Kidney (tissue), 14 donors: ENCODE measurements around the gene GRB10. TPM values are rescaled to one million over a fixed set of nuclear protein-coding genes. Genes with fewer than 3 reads are reported as not detected.
A peak's percentile ranks its signal among the peaks of the same experiment; 100 is the strongest.

Experiments used
- DNase-seq, 5 donors: peaks; one replicate each; pipeline ENCODE4 v3.0.0-alpha.2; 2013 to 2020
- FAIRE-seq: peaks from 2 replicates; lab custom pipeline; 2012; peaks lifted over from hg19 to GRCh38; lab: Jason Lieb, UNC
- H3K27ac ChIP-seq, 2 donors: one replicate each; pipeline ENCODE4 v1.7.0; 2013; ENCODE audit warnings: low read depth in 2 of 2, low read length in 2 of 2, inconsistent platforms in 1 of 2
- H3K27me3 ChIP-seq: one replicate; pipeline ENCODE4 v1.7.1; 2013; ENCODE audit warnings: low read length, inconsistent platforms; ENCODE audit not compliant: control insufficient read depth, insufficient read depth
- H3K36me3 ChIP-seq, 3 donors: one replicate each; pipeline versions ENCODE4 v1.7.0 to v1.7.1; 2013; ENCODE audit warnings: low read length in 3 of 3, control low read depth in 1 of 3, inconsistent platforms in 1 of 3; ENCODE audit not compliant: insufficient read depth in 3 of 3, control insufficient read depth in 2 of 3
- H3K4me1 ChIP-seq, 3 donors: one replicate each; pipeline versions ENCODE4 v1.7.0 to v1.7.1; 2013; ENCODE audit warnings: low read length in 3 of 3, inconsistent platforms in 1 of 3, low read depth in 1 of 3; ENCODE audit not compliant: control insufficient read depth in 2 of 3, insufficient read depth in 2 of 3
- H3K4me3 ChIP-seq, 3 donors: one replicate each; pipeline versions ENCODE4 v1.7.0 to v1.8.1; 2013; ENCODE audit warnings: low read length in 3 of 3, control low read depth in 1 of 3, inconsistent platforms in 1 of 3
- H3K9ac ChIP-seq, 3 donors: one replicate each; pipeline versions ENCODE4 v1.7.0 to v1.7.1; 2013; ENCODE audit warnings: low read length in 3 of 3, control low read depth in 1 of 3, inconsistent platforms in 1 of 3
- H3K9me3 ChIP-seq, 3 donors: one replicate each; pipeline versions ENCODE4 v1.7.0 to v1.7.1; 2013; ENCODE audit warnings: low read length in 3 of 3, control low read depth in 1 of 3, inconsistent platforms in 1 of 3; ENCODE audit not compliant: control insufficient read depth in 2 of 3, insufficient read depth in 1 of 3
- CTCF ChIP-seq: IDR thresholded peaks from 3 replicates; pipeline ENCODE4 v1.5.1; 2012; ENCODE audit warnings: mild to moderate bottlenecking, moderate library complexity, borderline replicate concordance; ENCODE audit not compliant: insufficient read depth; ENCODE audit errors: extremely low read depth
- intact Hi-C: fragments of 100-400 bp; cut with DNase I; formaldehyde crosslinking; loops from one replicate; pipeline ENCODE4 v1.11.1; 2022
- polyA plus RNA-seq: library from polyadenylated mRNA; stranded (reverse); fragments of 350-450 nt; fragmentation: Illumina TruSeq; extraction: RNeasy Lipid Tissue Mini Kit (QIAGEN cat#74804); gene quantifications from one replicate; pipeline ENCODE4 v1.2.3, GENCODE V29; 2014; ENCODE audit warnings: low read depth, low replicate concordance; ENCODE audit not compliant: insufficient read depth
- total RNA-seq: library from RNA; stranded (reverse); fragmentation: NEBNext Ultra II Directional; extraction: Animal tissue kit (Norgen Biotek cat#: 25700); gene quantifications from one replicate; pipeline ENCODE4 v1.2.1, GENCODE V29; 2021
- donor health status: control.
- donor health status: control.
- donor health status: control.
- donor health status: control.
- donor health status: control.
- donor health status: DM: yes; HTN: yes; CAD: no.
- donor health status: Normal renal cell carcinoma (clear cell type).

GRB10 gene
- total and polyA plus RNA-seq, 2 donors from 2014 or later: 32.3 to 57.8 TPM

DNA sequence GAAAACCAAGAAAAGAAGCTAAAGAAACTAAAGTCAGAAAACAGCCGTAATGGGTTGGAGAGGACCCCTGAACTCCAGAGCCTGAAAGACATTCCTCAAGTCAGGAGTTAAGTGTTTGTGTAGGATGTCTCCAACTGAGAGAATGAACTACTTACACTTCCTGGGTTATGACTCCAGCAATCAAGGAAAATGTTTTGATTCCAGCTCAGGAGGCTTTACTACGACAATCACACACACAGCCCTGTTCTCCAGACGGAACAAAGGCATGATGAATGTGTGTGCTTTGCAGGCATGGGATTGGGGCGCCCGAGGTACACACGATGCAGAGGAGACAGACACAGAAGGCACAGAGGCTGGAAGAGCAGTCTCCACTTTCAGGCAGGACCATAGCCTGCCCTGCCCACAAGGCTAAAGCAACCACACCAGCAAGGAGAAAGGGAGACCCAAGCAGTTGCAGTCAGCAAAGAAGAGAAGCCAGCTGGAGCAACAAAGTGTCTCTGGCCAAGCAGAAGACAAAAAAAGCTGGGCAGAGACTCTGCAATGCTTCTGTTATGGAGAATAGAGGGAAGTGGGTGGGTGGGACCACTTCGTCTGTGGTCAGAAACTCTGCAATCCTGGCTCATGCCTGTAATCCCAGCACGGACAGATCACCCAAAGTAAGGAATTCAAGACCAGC lies 89.1 kb downstream of the GRB10 start:
- H3K9me3 ChIP-seq: no peaks in the 10 kb centered on the region

DNA sequence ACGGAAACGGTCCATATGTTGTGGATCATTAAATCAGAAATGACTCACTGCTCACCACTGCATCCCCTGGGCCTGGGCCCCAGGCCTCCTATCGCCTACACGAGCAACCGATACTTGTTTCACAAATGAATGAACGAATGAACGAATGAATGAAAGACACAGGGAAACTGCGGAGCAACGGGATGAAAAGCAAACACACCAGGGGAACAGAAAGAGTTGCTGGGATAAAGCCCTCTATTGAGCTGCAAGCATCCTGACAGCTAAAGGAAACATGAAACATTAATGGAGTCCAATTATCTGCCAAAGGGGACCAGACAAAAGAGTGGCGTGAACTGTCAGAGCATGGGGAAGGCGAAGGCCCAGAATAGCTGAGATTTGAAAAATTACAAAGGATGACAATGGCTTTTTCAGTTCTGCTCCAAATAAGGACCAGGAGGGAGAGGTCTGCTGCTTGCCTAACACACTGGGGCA lies 92.1 kb downstream of the GRB10 start:
- Histone ChIP-seq H3K4me1 (peaks cover 0 to 9% (median 3%) of the 10 kb centered on the region in 3 donors), H3K27me3 (no peaks in the 10 kb centered on the region), H3K9me3 (no peaks in the 10 kb centered on the region), H3K27ac (no peak overlapping the region), H3K36me3 (peaks cover 0 to 16% (median 7%) of the 10 kb centered on the region in 3 donors), H3K9ac (no peak overlapping the region), H3K4me3 (no peak overlapping the region)
- DNase-seq: peak in 1 of 5 donors; percentile 37
- FAIRE-seq: no peak
- intact Hi-C loops: no loop called here
- TF ChIP-seq CTCF: no peak

More for the DNA sequence above, 89.1 kb downstream of the GRB10 start:
- intact Hi-C loops: no loop called here
- Histone ChIP-seq H3K27ac (no peak overlapping the region), H3K36me3 (peaks cover 0 to 7% (median 0%) of the 10 kb centered on the region in 3 donors), H3K27me3 (no peaks in the 10 kb centered on the region), H3K4me3 (no peak overlapping the region), H3K4me1 (no peaks in the 10 kb centered on the region), H3K9ac (no peak overlapping the region)
- peak in 2 of 5 donors; percentile 34 to 62 for DNase-seq
- TF ChIP-seq CTCF: no peak
- FAIRE-seq: no peak

DNA sequence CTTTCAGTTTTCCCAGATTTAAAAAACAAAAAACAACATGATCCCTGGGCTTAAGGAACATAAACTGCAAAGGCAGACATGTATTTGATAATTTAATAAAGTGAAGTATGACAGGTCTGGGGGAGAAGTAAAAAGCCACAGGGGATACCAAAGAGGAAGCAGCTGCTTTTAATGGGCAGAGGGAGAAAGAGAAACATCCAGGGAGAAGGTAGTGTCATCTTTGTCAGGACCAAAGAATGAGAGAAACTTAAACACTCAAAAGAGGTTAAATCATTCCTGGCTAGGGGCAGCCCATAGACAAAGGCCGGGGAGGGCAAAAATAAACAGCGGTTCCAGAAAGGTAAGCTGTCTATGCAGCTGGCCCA lies 94.5 kb downstream of the GRB10 start:
- intact Hi-C loops: no loop called here
- Histone ChIP-seq H3K4me3 (no peak overlapping the region), H3K36me3 (peaks cover 0 to 16% (median 7%) of the 10 kb centered on the region in 3 donors), H3K27ac (no peak overlapping the region), H3K27me3 (no peaks in the 10 kb centered on the region), H3K9ac (no peak overlapping the region), H3K9me3 (no peaks in the 10 kb centered on the region), H3K4me1 (peaks cover 0 to 19% (median 8%) of the 10 kb centered on the region in 3 donors)
- FAIRE-seq (no peak), DNase-seq (no peak)
- no peak for TF ChIP-seq CTCF
